ENCODE measurements around the gene OSBPL6. TPM values are rescaled to one million over a fixed set of nuclear protein-coding genes. Genes with fewer than 3 reads are reported as not detected.

OSBPL6 gene
- total and polyA plus RNA-seq, 10 of the 15 experiments (the other 5 are each of a cell fraction or from before 2014, with no cell fraction given), result 0.01 to 0.08 (median 0.03) TPM; not detected in 5

DNA sequence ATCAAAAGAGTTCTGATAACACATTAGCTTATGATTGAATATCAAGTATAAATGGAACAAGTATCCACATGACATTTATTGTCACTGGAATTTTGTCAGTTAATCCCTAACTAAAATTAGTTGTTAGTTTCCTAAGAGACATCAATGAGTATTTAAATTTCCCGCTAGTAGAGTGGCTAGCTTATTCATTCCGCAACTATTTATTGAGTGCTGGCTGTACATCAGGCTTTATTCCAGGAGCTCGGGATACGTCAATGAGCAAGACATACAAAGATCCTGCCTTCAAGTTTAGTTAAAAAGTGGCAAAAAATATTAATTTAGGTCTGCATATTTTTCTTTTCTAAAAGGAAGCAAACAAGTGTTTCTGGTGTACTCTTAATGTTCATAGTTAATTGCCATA, 197.4 kb downstream of the OSBPL6 start (continued):
- TF ChIP-seq, protein P1, sequence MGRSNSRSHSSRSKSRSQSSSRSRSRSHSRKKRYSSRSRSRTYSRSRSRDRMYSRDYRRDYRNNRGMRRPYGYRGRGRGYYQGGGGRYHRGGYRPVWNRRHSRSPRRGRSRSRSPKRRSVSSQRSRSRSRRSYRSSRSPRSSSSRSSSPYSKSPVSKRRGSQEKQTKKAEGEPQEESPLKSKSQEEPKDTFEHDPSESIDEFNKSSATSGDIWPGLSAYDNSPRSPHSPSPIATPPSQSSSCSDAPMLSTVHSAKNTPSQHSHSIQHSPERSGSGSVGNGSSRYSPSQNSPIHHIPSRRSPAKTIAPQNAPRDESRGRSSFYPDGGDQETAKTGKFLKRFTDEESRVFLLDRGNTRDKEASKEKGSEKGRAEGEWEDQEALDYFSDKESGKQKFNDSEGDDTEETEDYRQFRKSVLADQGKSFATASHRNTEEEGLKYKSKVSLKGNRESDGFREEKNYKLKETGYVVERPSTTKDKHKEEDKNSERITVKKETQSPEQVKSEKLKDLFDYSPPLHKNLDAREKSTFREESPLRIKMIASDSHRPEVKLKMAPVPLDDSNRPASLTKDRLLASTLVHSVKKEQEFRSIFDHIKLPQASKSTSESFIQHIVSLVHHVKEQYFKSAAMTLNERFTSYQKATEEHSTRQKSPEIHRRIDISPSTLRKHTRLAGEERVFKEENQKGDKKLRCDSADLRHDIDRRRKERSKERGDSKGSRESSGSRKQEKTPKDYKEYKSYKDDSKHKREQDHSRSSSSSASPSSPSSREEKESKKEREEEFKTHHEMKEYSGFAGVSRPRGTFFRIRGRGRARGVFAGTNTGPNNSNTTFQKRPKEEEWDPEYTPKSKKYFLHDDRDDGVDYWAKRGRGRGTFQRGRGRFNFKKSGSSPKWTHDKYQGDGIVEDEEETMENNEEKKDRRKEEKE (IDR thresholded peaks at IDR 0.05), result no peak
- TF ChIP-seq, protein P2, sequence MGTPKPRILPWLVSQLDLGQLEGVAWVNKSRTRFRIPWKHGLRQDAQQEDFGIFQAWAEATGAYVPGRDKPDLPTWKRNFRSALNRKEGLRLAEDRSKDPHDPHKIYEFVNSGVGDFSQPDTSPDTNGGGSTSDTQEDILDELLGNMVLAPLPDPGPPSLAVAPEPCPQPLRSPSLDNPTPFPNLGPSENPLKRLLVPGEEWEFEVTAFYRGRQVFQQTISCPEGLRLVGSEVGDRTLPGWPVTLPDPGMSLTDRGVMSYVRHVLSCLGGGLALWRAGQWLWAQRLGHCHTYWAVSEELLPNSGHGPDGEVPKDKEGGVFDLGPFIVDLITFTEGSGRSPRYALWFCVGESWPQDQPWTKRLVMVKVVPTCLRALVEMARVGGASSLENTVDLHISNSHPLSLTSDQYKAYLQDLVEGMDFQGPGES (IDR thresholded peaks at IDR 0.05), result no peak
- TF ChIP-seq ESRRA (IDR thresholded peaks at IDR 0.05; ENCODE audit: low read length), result no peak

DNA sequence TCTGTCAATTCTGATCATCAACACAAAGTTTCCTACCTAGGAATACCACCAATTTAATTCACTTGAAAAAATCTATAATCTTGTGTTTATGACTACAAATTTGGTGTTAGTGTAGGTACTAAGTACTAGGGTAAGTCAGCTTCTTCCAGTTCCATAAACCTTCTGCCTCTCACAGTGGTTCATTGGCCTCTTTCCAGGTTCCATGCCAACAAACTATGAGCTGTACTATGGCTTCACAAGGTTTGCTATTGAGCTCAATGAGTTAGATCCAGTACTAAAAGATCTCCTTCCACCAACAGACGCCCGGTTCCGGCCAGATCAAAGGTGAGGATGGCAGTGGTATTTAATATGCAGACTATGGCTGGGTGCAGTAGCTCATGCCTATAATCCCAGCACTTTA, 197.9 kb downstream of the OSBPL6 start:
- WGBS (ENCODE audit: insufficient coverage, insufficient replicate concordance, low lambda C conversion rate, missing lambda C conversion rate), result 52% methylated on average over 3 of the region's 3 CpGs
- Histone ChIP-seq H3K27ac (ENCODE audit: control insufficient read depth, insufficient read depth) (no peak overlapping the region), H3K4me1 (ENCODE audit: control insufficient read depth, insufficient read depth, low read length) (no peaks in the 10 kb centered on the region), H3K4me2 (ENCODE audit: control insufficient read depth, insufficient read depth) (no peak overlapping the region), H2AFZ (ENCODE audit: control insufficient read depth, low read depth, low read length) (no peak overlapping the region), H3K79me2 (ENCODE audit: control insufficient read depth, insufficient read depth, low read length) (no peaks in the 10 kb centered on the region), H3K36me3 (ENCODE audit: control insufficient read depth in 2 of 2, insufficient read depth in 2 of 2, low read length in 1 of 2) (no peaks in the 10 kb centered on the region), H4K20me1 (ENCODE audit: control insufficient read depth, insufficient read depth) (no peaks in the 10 kb centered on the region), H3K27me3 (replicated peaks in 1 of 2; ENCODE audit: control insufficient read depth in 2 of 2, insufficient read depth in 2 of 2, low read length in 1 of 2) (no peaks in the 10 kb centered on the region), H3K4me3 (no peak overlapping the region), H3K9me3 (replicated peaks; ENCODE audit: control insufficient read depth, insufficient read depth, low read length) (no peaks in the 10 kb centered on the region), H3K9ac (ENCODE audit: control insufficient read depth, insufficient read depth, low read length) (no peak overlapping the region)
- POLR2A ChIA-PET, result interaction anchor here (0.6 kb wide), 1 partner anchor 10 kb away, joined by 3 read pairs; no protein-coding TSS in a partner anchor
- DNase-seq (ENCODE audit: low read depth, low spot score), result no peak
- in situ Hi-C loops (cut with MboI), result no loop called here
- CTCF ChIA-PET, result interaction anchor here (0.7 to 19.4 kb wide), 2 partner anchors 24 to 53 kb away, joined by 3 to 702 read pairs; no protein-coding TSS in a partner anchor
- BruUV-seq (replicated peaks), result no TSS peak
- SMC1A ChIA-PET (ENCODE audit: uncharacterized antibody, unreplicated experiment), result interaction anchor here (1.1 to 18.1 kb wide), 4 partner anchors 12 to 66 kb away, joined by 4 to 454 read pairs (median 4); no protein-coding TSS in a partner anchor
- intact Hi-C loops (cut with micrococcal nuclease; ENCODE audit: unreplicated experiment), result no loop called here
- no peak for ATAC-seq
- no peak for FAIRE-seq
- RAD21 ChIA-PET (ENCODE audit: unreplicated experiment), result interaction anchor here (1.1 to 2.1 kb wide), 4 partner anchors 11 to 86 kb away, joined by 4 to 7 read pairs (median 6); no protein-coding TSS in a partner anchor
- TF ChIP-seq STAT3 (IDR thresholded peaks at IDR 0.05; ENCODE audit: low read depth, low read length) (no peak), NR2C1 (IDR thresholded peaks at IDR 0.05) (no peak), SREBF2 (IDR thresholded peaks at IDR 0.05; ENCODE audit: low read length) (no peak), CREM (IDR thresholded peaks at IDR 0.05; ENCODE audit: low read depth) (no peak), ZBED1 (IDR thresholded peaks at IDR 0.05; ENCODE audit: borderline replicate concordance) (no peak), EZH2 (IDR thresholded peaks at IDR 0.05; ENCODE audit: borderline replicate concordance, control insufficient read depth, low read depth, low read length) (no peak), GABPA (IDR thresholded peaks at IDR 0.05; ENCODE audit: low read depth) (no peak), FOS (IDR thresholded peaks at IDR 0.05; ENCODE audit: borderline replicate concordance, extremely low read depth, insufficient read length) (no peak), RAD21 (IDR thresholded peaks at IDR 0.05; ENCODE audit: insufficient read depth, low read depth, low read length) (no peak)
- TF ChIP-seq, protein P2 (IDR thresholded peaks at IDR 0.05), result no peak
- TF ChIP-seq, protein P3, sequence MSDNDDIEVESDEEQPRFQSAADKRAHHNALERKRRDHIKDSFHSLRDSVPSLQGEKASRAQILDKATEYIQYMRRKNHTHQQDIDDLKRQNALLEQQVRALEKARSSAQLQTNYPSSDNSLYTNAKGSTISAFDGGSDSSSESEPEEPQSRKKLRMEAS (IDR thresholded peaks at IDR 0.05; ENCODE audit: low read depth, low read length), result no peak
- TF ChIP-seq, protein P4, sequence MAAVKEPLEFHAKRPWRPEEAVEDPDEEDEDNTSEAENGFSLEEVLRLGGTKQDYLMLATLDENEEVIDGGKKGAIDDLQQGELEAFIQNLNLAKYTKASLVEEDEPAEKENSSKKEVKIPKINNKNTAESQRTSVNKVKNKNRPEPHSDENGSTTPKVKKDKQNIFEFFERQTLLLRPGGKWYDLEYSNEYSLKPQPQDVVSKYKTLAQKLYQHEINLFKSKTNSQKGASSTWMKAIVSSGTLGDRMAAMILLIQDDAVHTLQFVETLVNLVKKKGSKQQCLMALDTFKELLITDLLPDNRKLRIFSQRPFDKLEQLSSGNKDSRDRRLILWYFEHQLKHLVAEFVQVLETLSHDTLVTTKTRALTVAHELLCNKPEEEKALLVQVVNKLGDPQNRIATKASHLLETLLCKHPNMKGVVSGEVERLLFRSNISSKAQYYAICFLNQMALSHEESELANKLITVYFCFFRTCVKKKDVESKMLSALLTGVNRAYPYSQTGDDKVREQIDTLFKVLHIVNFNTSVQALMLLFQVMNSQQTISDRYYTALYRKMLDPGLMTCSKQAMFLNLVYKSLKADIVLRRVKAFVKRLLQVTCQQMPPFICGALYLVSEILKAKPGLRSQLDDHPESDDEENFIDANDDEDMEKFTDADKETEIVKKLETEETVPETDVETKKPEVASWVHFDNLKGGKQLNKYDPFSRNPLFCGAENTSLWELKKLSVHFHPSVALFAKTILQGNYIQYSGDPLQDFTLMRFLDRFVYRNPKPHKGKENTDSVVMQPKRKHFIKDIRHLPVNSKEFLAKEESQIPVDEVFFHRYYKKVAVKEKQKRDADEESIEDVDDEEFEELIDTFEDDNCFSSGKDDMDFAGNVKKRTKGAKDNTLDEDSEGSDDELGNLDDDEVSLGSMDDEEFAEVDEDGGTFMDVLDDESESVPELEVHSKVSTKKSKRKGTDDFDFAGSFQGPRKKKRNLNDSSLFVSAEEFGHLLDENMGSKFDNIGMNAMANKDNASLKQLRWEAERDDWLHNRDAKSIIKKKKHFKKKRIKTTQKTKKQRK (IDR thresholded peaks at IDR 0.05; ENCODE audit: low read depth, low read length), result no peak
